GM12878 (cell line): Measurements from ENCODE around the gene HPS6.

ENCODE experiments used
- CTCF ChIP-seq, 3 experiments: IDR thresholded peaks in 2 of 3; conservative IDR thresholded peaks in 1 of 3; 2 replicates each; pipeline ENCODE4 v1.5.1; 2011; ENCODE audit warnings: low read depth in 3 of 3, low read length in 3 of 3, mild to moderate bottlenecking in 3 of 3, control low read depth in 2 of 3, moderate library complexity in 2 of 3, inconsistent platforms in 1 of 3, mixed read lengths in 1 of 3; ENCODE audit not compliant: control insufficient read depth in 2 of 3, insufficient read depth in 1 of 3; ENCODE audit errors: extremely low read depth in 1 of 3
- EP300 ChIP-seq, 2 experiments: fragments of 150-350 bp in 1 of 2; IDR thresholded peaks; 2 replicates each; pipeline ENCODE4 v1.6.1; 2011 to 2012; ENCODE audit warnings: low read depth in 2 of 2, low read length in 2 of 2, borderline replicate concordance in 1 of 2, improper control_type of control experiment in 1 of 2, inconsistent platforms in 1 of 2; ENCODE audit not compliant: control insufficient read depth in 1 of 2
- EZH2 ChIP-seq: IDR thresholded peaks from 2 replicates; pipeline ENCODE4 v1.6.1; 2012; ENCODE audit warnings: low read depth, mild to moderate bottlenecking, control low read depth, inconsistent platforms, low read length, borderline replicate concordance; ENCODE audit not compliant: control insufficient read depth
- IRF3 ChIP-seq: fragments of 450-650 bp; IDR thresholded peaks from 2 replicates; pipeline ENCODE4 v1.6.1; 2014; ENCODE audit warnings: mild to moderate bottlenecking
- JUND ChIP-seq: IDR thresholded peaks from 2 replicates; pipeline ENCODE4 v1.6.1; 2012; ENCODE audit warnings: low read depth, mild to moderate bottlenecking, low read length, improper control_type of control experiment, moderate library complexity
- POLR2AphosphoS5 ChIP-seq: IDR thresholded peaks from 2 replicates; pipeline ENCODE4 v1.6.1; 2011; ENCODE audit warnings: mild to moderate bottlenecking, low read length, inconsistent platforms
- RAD21 ChIP-seq: IDR thresholded peaks from 2 replicates; pipeline ENCODE4 v1.6.1; 2011; ENCODE audit warnings: mild to moderate bottlenecking, low read depth, low read length, moderate library complexity; ENCODE audit not compliant: insufficient read depth
- SMC3 ChIP-seq: IDR thresholded peaks from 2 replicates; pipeline ENCODE4 v1.6.1; 2011; ENCODE audit warnings: low read length, improper control_type of control experiment, borderline replicate concordance
- ZNF24 ChIP-seq: fragments of 450-650 bp; IDR thresholded peaks from 2 replicates; pipeline ENCODE4 v1.6.1; 2017; ENCODE audit warnings: antibody characterized with exemption, mild to moderate bottlenecking
- ZNF274 ChIP-seq: IDR thresholded peaks from one replicate; pipeline ENCODE4 v1.8.0; 2011; ENCODE audit not compliant: insufficient read length, insufficient read depth

- no peak for TF ChIP-seq ZNF274
- no peak for TF ChIP-seq CTCF (IDR thresholded peaks at IDR 0.05 in 2 of 3, conservative IDR thresholded peaks at IDR 0.05 in 1 of 3; ENCODE audit: control insufficient read depth in 2 of 3, extremely low read depth in 1 of 3, insufficient read depth in 1 of 3, low read depth in 3 of 3, low read length in 3 of 3)
- no peak for TF ChIP-seq EP300 (IDR thresholded peaks at IDR 0.05; ENCODE audit: borderline replicate concordance in 1 of 2, control insufficient read depth in 1 of 2, low read depth in 2 of 2, low read length in 2 of 2)
- TF ChIP-seq ZNF24, result no peak
- no peak for TF ChIP-seq IRF3
- TF ChIP-seq POLR2AphosphoS5, result peak; percentile 82
- TF ChIP-seq SMC3, result no peak
- TF ChIP-seq EZH2, result no peak
- no peak for TF ChIP-seq JUND
- TF ChIP-seq RAD21, result no peak
These were observed 49.9 kb downstream of the HPS6 start for GRCh38 chr10:102114861-102115618.
